D721Med (cell line): ENCODE measurements around the gene WTAP.
"Not testable (repeated sequence)": the region's sequence is repeated elsewhere in the genome, so short reads cannot be mapped to it uniquely, and the experiment has no call there.

ENCODE experiments used
- DNase-seq: peaks from one replicate; pipeline ENCODE4 v3.0.0; 2011; ENCODE audit warnings: low spot score; ENCODE audit not compliant: insufficient read length
- FAIRE-seq: peaks from 2 replicates; lab custom pipeline; 2011; peaks lifted over from hg19 to GRCh38; lab: Jason Lieb, UNC
- CTCF ChIP-seq: IDR thresholded peaks from 2 replicates; pipeline ENCODE4 v1.5.1; 2012; ENCODE audit warnings: mild to moderate bottlenecking, control low read depth; ENCODE audit not compliant: insufficient read depth; ENCODE audit errors: missing control alignments

Gene WTAP

DNA sequence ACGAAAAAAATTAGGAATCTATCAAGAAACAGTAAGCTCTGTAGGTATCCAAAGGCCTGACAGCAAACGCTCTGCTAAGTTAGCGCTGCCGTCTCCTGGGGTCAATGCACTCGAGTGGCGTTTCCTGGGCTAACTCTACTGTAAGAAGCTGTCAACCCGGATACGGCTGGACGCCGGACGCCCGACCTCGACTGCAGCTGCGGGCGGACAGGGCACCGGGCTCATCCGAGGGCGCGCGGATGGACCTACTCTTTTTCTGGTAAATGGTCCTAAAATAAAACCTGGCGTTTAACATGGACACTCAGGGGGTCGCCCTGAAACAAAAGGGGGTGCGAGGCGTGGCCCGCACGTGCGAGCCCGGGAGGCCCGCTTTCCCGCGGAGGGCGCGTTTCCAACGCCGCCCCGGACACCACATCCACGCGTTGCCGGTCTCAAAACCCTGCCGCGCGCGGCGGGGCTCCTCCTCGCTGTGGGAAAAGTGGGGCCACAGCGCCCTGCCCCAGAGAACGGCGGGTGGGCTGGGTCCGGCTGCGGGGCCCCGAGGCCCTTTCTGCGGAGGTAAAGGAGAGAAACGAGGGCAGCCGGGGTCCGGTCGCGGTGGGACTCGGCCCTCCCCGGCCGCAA, 61.6 kb downstream of the WTAP start:
- FAIRE-seq, result no peak
- no peak for TF ChIP-seq CTCF
- DNase-seq, result no peak

GRCh38 chr6:159789377-159790148, 62.3 kb downstream of the WTAP start, which contains the start of gene TCP1:
TCP1 (minus strand) TSS chr6:159789602; CDS start chr6:159789468, 134 bp downstream.
- DNase-seq, result peak; percentile 90
- no peak for FAIRE-seq
- no peak for TF ChIP-seq CTCF

GRCh38 chr6:159790149-159790955, 63.0 kb downstream of the WTAP start, which contains the start of gene MRPL18:
MRPL18 (plus strand) TSS chr6:159790467; CDS start chr6:159790588, 121 bp downstream.
- FAIRE-seq (no peak), DNase-seq (peak; percentile 37)
- no peak for TF ChIP-seq CTCF

- TF ChIP-seq CTCF, result no peak
- DNase-seq (no peak), FAIRE-seq (no peak)
These were observed 63.8 kb downstream of the WTAP start for GRCh38 chr6:159790956-159791598.

GRCh38 chr6:159794976-159795375, 67.7 kb downstream of the WTAP start:
- FAIRE-seq, DNase-seq: not testable (repeated sequence)

GRCh38 chr6:159797554-159797953, 70.2 kb downstream of the WTAP start:
- TF ChIP-seq CTCF, result no peak
- no peak for FAIRE-seq
- DNase-seq, result no peak
